Measurements from ENCODE around the gene PARD3B. TPM values are rescaled to one million over a fixed set of nuclear protein-coding genes. Genes with fewer than 3 reads are reported as not detected.
A peak's percentile ranks its signal among the peaks of the same experiment; 100 is the strongest.

The PARD3B gene
- total RNA-seq, 1 donor: 53.1 TPM

- no peak overlapping the region for H3K4me3 ChIP-seq (ENCODE audit: low read depth, low read length)
- no peak for DNase-seq (ENCODE audit: low read depth)
- no peak for TF ChIP-seq CTCF (IDR thresholded peaks at IDR 0.05; ENCODE audit: insufficient read depth, low read depth, low read length)
Measured at GRCh38 chr2:205586626-205587025, 1041.4 kb downstream of the PARD3B start.

GRCh38 chr2:205589479-205589878 is 1044.2 kb downstream of the PARD3B start:
- TF ChIP-seq CTCF (IDR thresholded peaks at IDR 0.05; ENCODE audit: insufficient read depth, low read depth, low read length): no peak
- no peak for DNase-seq (ENCODE audit: low read depth)
- no peak overlapping the region for H3K4me3 ChIP-seq (ENCODE audit: low read depth, low read length)

- no peak overlapping the region for H3K4me3 ChIP-seq (ENCODE audit: low read depth, low read length)
- no peak for TF ChIP-seq CTCF (IDR thresholded peaks at IDR 0.05; ENCODE audit: insufficient read depth, low read depth, low read length)
- peak; percentile 59 for DNase-seq (ENCODE audit: low read depth)
Measured at GRCh38 chr2:205590759-205591158, 1045.5 kb downstream of the PARD3B start.

- no peak overlapping the region for H3K4me3 ChIP-seq (ENCODE audit: low read depth, low read length)
- DNase-seq (ENCODE audit: low read depth): no peak
- no peak for TF ChIP-seq CTCF (IDR thresholded peaks at IDR 0.05; ENCODE audit: insufficient read depth, low read depth, low read length)
Measured at GRCh38 chr2:205593891-205594290, 1048.6 kb downstream of the PARD3B start.

GRCh38 chr2:205596581-205596980 is 1051.3 kb downstream of the PARD3B start:
- TF ChIP-seq CTCF (IDR thresholded peaks at IDR 0.05; ENCODE audit: insufficient read depth, low read depth, low read length): no peak
- no peak overlapping the region for H3K4me3 ChIP-seq (ENCODE audit: low read depth, low read length)
- DNase-seq (ENCODE audit: low read depth): no peak

GRCh38 chr2:205605638-205606304 is 1060.5 kb downstream of the PARD3B start:
- TF ChIP-seq CTCF (IDR thresholded peaks at IDR 0.05; ENCODE audit: insufficient read depth, low read depth, low read length): no peak
- H3K4me3 ChIP-seq (ENCODE audit: low read depth, low read length): no peak overlapping the region
- DNase-seq (ENCODE audit: low read depth): no peak

- no peak for TF ChIP-seq CTCF (IDR thresholded peaks at IDR 0.05; ENCODE audit: insufficient read depth, low read depth, low read length)
- DNase-seq (ENCODE audit: low read depth): no peak
- no peak overlapping the region for H3K4me3 ChIP-seq (ENCODE audit: low read depth, low read length)
Measured at GRCh38 chr2:205607146-205607545, 1061.9 kb downstream of the PARD3B start.
